Measurements from ENCODE around the gene TRAPPC3L.

The TRAPPC3L gene

DNA sequence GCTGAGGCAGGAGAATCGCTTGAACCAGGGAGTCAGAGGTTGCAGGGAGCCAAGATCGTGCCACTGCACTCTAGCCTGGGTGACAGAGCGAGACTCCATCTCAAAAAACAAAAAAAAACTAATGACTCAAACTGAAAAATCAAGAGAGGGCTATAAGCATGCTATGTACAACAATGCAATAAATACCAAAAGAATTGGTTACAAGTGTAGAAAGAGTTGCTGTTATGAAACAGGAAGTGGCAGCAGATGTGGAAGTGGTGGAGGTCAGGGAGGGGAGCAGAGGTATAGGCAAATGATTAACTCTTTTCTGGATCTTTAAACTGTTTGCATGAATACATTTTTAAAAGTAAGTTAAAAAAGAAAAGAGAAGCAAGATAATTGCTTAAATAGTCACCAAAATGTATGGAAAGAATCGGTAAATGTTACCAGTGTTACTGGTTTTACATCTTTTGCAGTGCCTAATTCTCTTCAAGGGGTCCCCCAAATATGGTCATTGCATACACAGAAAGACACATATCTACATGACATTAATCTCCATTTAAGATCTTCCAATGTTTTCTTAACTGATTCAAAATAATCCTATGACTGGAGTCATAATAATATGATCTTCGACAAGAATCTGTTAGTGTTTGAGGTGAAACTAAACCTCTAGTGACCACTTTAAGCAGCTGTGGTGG, 69.3 kb downstream of the TRAPPC3L start:
- no peak overlapping the region for H3K27ac ChIP-seq
- DNase-seq (ENCODE audit: low read depth, low spot score), result no peak

DNA sequence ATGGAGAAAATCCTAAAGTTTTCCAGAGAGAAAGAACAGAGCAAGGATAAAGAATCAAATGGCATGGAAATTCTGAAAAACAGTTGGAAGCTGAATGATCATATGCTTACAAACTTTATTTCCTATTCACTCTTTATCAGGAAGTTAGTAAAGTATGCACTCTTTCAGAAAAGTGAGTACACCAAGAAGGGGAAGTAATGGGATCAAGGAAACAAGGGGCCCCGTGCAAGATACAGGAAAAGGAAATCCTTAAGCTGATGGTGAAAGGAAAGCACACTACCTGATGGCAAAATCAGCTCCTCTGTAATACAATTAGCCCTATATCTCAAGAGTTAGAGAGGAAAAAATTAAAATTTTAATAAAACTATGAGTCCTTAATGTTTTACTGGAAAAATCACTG, 70.3 kb downstream of the TRAPPC3L start:
- no peak overlapping the region for H3K27ac ChIP-seq
- no peak for DNase-seq (ENCODE audit: low read depth, low spot score)

DNA sequence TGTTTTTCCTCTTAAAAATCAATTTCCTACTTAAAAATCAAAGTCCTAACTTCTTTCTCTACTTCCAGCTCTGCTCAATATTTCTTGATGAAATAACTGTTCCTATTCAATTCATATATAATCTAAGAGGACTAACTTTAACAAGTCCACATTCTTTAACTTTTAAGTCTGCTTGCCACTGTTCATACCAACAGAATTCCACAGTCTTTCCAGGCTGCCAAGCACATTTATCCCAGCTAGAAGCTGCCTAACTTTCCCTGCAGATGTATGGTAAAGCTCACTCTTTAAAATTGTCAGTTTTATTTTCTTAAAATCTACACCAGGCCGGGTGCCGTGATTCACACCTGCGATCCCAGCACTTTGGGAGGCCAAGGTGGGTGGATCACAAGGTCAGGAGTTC, 72.8 kb downstream of the TRAPPC3L start:
- H3K27ac ChIP-seq, result no peak overlapping the region
- no peak for DNase-seq (ENCODE audit: low read depth, low spot score)

DNA sequence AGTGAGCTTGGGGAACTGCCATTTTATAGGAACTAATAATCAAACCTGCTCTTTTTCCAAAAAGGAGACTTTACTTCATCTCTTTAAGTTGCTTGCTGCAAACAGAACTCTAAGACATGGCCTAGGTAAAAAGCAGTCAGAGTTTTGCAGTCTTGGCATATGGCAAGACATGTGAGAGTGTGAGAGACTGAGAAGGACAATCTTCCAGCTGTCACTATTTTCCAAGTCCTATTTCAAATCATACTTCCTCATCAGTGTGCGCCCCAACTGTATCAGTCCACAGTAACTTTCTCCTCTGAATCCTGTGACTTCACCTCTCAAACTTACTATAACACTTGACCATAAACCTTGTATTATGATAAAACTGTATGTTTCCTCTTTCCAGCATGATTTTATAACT, 74.0 kb downstream of the TRAPPC3L start:
- no peak overlapping the region for H3K27ac ChIP-seq
- no peak for DNase-seq (ENCODE audit: low read depth, low spot score)

DNA sequence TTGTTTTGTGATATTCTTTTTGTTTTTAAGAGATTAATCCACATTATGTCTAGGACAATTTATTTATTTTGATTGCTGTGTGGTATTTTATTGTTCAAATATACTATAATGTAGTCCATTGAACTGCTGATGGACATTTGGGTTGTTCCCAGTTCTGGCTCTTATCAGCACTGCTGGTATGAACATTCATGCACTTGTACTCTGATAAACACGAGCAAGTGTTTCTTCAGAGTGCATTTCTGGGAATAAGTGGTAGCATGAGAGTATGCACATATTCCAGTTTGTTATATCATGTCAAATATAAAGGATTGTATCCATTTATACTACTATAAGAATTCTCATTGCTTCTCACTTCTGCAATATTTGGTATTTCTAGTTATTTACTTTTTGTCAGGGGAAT, 77.2 kb downstream of the TRAPPC3L start:
- H3K27ac ChIP-seq, result no peak overlapping the region
- DNase-seq (ENCODE audit: low read depth, low spot score), result no peak

DNA sequence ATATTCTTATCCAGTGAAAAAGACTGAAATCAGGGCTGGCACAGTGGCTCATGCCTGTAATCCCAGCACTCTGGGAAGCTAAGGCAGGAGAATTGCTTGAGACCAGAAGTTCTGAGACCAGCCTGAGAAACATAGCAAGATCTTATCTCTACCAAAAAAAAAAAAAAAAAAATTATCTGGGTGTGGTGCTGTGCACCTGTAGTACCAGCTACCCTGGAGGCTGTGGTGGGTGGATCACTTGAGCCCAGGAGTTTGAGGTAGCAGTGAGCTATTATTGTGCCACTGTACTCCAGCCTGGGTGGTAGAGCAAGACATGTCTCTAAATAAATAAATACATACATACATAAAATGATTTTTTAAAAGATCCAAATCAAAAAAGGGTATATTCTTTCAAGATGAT, 78.0 kb downstream of the TRAPPC3L start:
- H3K27ac ChIP-seq, result no peak overlapping the region
- DNase-seq (ENCODE audit: low read depth, low spot score), result no peak

DNA sequence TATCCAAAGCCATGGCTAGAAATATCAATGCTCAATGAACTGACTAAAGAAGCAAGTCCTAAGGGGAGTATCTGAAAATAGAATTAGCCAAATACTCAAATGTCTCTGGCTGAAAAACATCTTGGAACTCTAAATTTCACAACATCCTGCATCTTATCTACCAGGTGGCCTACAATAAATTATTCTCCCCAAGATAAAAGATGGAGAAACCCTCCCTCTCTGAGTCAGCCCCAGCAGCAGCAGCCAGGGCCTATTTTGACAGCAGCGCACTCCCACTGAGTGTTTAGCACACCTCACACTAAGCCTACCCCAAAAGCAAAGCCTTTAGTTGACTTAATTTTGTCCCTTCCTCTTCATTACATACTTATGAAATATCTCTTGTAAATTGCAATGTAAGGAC, 78.4 kb downstream of the TRAPPC3L start:
- no peak overlapping the region for H3K27ac ChIP-seq
- DNase-seq (ENCODE audit: low read depth, low spot score), result no peak

DNA sequence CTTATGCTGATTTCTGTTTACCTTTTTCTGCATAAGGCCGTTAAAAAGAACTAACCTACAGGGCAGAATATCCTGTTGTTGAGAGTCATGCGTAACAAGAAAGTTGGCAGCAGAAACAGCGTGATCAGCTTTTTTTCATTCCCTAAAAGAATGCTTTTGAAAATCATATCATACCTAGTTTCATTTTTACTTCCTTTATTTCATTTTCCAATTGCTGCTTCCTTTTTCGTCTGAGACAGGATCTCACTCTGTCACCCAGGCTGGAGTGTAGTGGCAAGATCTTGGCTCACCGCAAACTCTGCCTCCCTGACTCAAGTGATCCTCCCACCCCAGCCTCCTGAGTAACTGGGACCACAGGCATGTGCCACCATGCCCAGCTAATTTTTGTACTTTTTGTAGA, 80.2 kb downstream of the TRAPPC3L start:
- H3K27ac ChIP-seq, result no peak overlapping the region
- DNase-seq (ENCODE audit: low read depth, low spot score), result no peak

DNA sequence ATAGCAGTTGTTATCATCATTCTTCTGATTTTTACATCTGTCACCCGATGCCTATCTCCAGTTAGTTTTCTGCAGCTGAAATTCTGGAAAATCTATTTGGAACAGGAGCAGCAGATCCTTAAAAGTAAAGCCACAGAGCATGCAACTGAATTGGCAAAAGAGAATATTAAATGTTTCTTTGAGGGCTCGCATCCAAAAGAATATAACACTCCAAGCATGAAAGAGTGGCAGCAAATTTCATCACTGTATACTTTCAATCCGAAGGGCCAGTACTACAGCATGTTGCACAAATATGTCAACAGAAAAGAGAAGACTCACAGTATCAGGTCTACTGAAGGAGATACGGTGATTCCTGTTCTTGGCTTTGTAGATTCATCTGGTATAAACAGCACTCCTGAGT, 82.2 kb downstream of the TRAPPC3L start:
- no peak overlapping the region for H3K27ac ChIP-seq
- no peak for DNase-seq (ENCODE audit: low read depth, low spot score)

DNA sequence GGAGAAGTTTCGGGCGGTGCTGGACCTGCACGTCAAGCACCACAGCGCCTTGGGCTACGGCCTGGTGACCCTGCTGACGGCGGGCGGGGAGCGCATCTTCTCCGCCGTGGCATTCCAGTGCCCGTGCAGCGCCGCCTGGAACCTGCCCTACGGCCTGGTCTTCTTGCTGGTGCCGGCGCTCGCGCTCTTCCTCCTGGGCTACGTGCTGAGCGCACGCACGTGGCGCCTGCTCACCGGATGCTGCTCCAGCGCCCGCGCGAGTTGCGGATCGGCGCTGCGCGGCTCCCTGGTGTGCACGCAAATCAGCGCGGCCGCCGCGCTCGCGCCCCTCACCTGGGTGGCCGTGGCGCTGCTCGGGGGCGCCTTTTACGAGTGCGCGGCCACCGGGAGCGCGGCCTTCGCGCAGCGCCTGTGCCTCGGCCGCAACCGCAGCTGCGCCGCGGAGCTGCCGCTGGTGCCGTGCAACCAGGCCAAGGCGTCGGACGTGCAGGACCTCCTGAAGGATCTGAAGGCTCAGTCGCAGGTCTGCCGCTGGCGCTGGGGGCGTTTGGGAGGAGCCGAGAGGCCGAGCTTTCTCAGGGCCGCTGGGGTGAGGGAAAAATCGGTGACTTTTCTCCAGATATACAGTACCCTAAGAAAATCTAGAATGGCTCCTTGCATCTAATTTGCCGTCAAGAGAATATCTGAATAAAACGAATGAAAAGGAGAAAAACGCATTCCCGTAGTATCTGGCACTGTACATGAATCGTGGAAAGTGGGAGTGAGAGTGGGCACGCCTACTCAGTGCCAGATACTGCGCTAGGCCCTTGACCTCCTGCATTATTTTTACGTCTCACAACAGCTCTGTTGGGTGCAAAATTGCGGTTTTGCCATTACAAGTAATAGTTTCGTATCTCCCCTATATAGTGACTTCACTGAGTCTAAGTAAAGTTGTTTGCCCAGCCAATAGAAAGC, 83.3 kb downstream of the TRAPPC3L start:
- H3K27ac ChIP-seq, result no peak overlapping the region
- no peak for DNase-seq (ENCODE audit: low read depth, low spot score)

DNA sequence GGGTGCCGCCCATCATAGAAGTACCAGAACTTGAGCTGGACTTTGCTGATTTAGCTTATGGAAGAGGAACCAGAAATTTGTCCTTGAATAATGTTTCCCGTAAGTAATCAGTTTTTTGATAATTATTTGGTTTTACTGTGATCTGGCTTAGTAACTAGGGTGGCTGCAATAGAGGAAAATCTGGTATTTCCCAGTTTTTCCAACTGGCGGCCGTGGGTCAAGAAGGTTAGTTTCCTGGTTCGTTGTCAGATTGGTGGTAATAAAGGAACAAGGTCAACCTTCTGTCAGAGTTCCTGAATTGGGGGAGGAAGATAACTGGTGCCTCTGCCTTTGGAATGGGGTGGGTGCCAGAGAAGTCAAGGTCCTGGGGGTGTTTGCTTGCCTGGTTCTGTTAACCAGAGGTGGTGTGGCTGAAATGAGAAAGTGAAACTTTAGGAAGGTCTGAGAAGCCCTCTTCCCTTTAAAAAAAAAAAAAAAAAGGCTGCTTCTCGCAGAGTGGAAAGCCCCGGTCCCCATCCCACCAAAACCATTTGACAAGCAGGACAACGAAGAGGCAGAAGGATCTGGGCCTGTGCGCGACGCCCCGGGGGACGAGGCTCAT, 84.1 kb downstream of the TRAPPC3L start, which contains the start of gene CALHM6:
CALHM6 (plus strand) TSS at position 45 of the 601 bp plus-strand sequence; CDS start at position 600, 555 bp downstream.
- DNase-seq (ENCODE audit: low read depth, low spot score), result no peak
- H3K27ac ChIP-seq, result no peak within 1 kb of the TSS

DNA sequence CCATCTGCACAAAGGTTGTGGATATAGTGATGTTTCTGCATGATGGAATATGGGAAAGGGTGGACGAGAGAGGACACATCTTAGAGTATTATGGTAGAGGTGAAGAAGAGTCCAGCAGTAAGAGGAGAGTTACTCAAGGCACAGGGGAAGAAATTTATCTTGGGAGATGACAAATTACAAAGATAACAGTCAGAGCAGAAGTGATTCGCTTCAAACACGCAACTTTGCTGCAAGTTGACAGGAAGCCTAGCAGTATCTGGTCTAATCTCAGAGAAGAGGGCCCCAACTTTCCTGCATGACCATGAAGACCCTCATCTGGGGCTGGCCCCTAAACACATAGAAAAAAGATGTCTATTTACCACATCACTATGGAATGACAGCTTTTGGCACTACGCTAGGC, 85.6 kb downstream of the TRAPPC3L start:
- no peak for DNase-seq (ENCODE audit: low read depth, low spot score)
- no peak overlapping the region for H3K27ac ChIP-seq

DNA sequence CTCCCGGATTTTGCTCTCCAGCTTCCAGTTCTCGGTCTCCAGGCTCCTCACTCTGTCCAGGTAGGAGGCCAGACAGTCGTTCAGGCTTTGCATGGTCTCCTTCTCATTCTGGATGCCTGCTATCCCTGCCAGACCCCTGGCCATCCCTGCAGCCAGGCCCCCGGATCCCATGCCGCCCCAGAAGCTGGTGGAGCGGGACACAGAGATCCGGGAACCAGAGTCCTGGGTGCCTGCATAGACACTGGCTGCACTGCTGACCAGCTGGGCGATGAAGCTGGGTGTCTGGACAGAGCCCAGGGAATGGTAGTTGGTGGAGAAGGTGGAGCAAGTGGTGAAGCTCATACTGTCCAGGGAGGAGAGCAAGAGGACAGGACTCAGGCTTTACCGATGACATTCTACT, 87.2 kb downstream of the TRAPPC3L start:
- H3K27ac ChIP-seq, result no peak overlapping the region
- no peak for DNase-seq (ENCODE audit: low read depth, low spot score)

DNA sequence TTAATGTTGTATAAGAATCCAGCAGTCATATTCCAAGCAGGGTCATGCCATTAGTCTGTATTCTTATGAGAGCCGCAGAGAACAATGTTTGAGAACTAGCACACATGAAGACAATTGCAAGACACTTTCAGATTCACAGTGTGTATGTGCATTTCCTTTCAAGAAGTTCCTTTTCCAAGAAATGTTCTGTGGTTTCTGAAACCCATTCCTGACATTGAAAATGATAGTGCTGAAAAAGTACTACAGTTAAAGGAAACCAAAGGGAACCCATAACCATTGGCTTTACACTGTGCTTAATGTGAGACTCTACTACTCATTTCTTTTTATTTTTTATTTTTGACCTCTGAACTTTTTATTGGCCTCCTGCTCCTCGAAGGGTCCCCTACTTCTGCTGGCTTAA, 88.6 kb downstream of the TRAPPC3L start:
- no peak overlapping the region for H3K27ac ChIP-seq
- DNase-seq (ENCODE audit: low read depth, low spot score), result no peak

DNA sequence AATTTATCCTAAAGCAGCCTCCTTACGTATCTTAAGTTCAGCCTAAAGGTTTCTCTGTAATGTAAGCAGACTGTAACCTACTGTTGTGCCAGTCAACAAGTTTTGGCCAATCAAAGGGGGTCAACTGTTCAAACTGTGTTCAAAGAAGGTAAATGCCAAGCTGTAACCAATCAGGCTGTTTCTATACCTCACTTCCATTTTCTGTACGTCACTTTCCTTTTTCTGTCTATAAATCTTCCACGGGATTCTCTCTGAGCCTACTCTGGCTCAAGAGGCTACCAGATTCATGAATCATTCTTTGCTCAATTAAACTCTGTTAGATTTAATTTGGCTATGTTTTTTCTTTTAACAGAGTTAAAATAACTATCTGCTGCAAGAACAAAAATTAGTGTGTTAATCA, 89.4 kb downstream of the TRAPPC3L start:
- no peak overlapping the region for H3K27ac ChIP-seq
- DNase-seq (ENCODE audit: low read depth, low spot score), result no peak

DNA sequence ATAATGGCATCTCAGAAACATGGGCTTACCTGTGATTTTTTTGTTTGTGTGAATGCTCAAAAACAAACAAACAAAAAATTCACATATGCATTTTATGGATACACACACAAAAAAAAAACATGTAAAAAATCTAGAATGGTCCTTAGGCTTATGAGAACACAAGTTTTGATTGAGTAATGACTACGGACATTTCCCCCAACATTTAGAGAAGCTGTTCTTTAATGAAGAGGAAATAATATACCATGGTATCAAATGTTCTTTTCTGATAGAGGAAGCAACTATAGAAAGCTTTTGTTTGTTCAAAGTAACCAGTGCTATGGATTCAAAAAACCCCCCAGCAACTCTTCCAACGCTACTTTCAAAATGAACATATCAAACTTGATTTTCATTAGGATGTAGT, 93.0 kb downstream of the TRAPPC3L start:
- no peak overlapping the region for H3K27ac ChIP-seq
- no peak for DNase-seq (ENCODE audit: low read depth, low spot score)

DNA sequence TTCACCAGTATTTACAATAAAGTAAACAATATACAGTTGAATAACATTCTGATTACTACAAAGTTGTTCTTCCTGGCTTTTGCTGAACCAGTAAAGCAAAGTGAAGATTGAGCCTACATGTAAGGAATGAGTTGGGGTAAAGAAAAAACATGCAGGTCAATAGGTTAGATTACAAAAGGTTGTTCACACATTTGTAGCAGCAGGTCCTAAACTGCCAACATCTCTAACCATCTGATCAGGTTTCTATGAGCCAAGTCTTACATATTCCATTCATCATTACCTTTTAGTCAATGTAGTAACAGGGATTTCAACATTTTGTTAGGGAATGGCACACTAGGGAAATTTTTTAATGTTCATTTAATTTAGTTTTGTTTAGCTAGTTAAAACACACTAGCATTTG, 93.6 kb downstream of the TRAPPC3L start:
- DNase-seq (ENCODE audit: low read depth, low spot score), result no peak

DNA sequence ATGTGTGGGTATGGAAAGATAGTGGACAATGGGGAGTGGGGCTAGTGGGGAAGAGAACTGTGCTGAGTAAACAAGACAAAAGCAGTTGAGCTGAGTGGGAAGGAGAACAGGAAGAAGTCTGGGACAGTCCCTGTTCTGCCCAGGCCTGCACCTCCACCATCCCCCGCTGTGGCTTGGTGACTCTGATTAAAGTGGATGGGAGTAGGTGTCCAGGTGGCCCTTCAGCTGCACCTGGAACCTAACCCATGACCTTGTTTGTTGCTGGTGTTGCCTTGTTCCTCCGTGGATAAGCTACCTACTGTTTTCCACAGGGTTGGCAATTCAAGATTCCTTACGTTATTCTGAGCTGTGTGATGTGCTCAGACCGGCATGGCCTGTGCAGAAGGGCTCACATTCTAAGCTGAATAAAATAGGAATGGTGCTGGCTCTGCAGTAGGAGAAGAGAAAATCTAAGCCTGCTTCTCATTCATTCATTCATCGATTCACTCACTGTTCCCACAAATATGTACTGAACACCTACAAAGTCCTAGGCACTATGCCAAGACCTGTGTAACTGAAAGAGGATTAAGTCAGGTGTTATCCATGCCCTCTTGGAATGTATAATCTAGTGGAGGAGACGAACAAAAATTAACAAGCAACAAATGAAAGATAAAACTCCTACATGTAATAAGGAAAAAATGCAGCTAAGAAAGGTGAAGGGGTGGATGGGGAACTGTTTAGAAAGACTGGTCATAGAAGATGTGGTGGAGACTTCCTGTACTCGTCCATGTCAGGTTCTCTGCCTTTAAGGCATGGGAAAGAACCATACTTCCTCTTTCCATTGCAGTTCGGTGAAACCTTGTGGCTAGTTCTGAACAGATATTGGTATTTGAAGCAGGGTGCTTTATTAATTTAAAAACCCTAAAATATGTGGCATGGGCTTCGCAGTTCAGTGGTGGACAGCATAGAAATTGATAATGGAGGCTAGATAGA, 94.4 kb downstream of the TRAPPC3L start:
- H3K27ac ChIP-seq, result peak overlapping the region; percentile 69
- peak; percentile 68 for DNase-seq (ENCODE audit: low read depth, low spot score)

More for the DNA sequence above, 93.6 kb downstream of the TRAPPC3L start:
- peak overlapping the region; percentile 69 for H3K27ac ChIP-seq

DNA sequence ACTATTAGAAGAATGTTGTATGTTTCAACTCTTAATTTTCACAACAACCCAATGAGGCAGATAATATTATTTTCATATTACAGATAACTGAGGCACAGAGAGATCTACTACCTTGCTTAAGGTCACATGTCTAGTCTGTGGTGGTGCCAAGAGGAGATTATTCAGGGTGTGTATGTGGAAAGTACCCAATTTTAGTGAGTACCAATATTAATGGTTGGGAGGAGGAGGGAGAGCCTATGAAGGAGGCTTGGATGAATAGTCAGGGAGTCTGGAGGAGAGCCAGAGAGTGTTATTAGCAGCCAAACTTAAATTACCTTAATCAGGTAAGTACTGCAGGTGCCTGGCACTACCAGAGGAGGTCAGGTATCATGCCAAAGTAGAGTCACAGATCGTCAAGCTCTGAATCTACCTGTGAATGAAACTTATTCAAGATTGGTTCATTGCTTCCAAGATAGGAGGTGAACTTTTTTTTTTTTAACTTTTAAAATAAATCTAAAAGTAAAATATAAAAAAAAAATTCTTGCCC, 95.2 kb downstream of the TRAPPC3L start:
- DNase-seq (ENCODE audit: low read depth, low spot score), result no peak
- H3K27ac ChIP-seq, result peak overlapping the region; percentile 69

DNA sequence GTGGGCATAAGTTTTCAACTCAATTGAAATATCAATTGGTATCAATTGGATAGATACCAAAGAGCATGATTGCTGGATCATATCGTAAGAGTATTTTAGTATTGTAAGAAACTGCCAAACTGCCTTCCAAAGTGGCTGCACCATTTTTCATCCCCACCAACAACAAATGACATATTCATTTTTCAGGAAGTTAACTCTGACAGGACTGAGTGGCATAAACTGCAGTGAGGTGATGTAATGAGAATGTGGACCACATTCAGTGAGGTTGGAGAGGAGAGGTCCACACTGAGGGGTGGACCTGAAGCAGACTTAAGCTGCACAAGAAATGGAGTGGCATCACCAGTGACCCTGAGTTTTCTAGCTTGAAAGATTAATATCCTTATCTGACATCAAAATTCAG, 95.9 kb downstream of the TRAPPC3L start:
- no peak overlapping the region for H3K27ac ChIP-seq
- no peak for DNase-seq (ENCODE audit: low read depth, low spot score)
